Peyer's patch (tissue), 4 donors: ENCODE data around the gene C8B. TPM values are rescaled to one million over a fixed set of nuclear protein-coding genes. Genes with fewer than 3 reads are reported as not detected.

ENCODE experiments used
- DNase-seq, 3 donors: peaks; one replicate each; pipeline ENCODE4 v3.0.0-alpha.2; 2017 to 2019
- H3K27ac ChIP-seq, 4 donors: fragments of 200-600 bp; sonication (generic); one replicate each; pipeline ENCODE4 v1.5.1; 2016 to 2019
- H3K27me3 ChIP-seq, 2 donors: fragments of 200-600 bp; sonication (generic); one replicate each; pipeline ENCODE4 v1.5.1; 2019
- H3K36me3 ChIP-seq, 3 donors: fragments of 200-600 bp; sonication (generic); one replicate each; pipeline ENCODE4 v1.5.1; 2016 to 2019
- H3K4me1 ChIP-seq, 4 donors: fragments of 200-600 bp; sonication (generic); one replicate each; pipeline ENCODE4 v1.5.1; 2016 to 2019
- H3K4me3 ChIP-seq, 4 donors: fragments of 200-600 bp; sonication (generic); 1 replicate in 3 of 4; 2 replicates in 1 of 4; pipeline ENCODE4 v1.5.1; 2016 to 2019; ENCODE audit warnings: mild to moderate bottlenecking in 1 of 4
- H3K9me3 ChIP-seq, 4 donors: fragments of 200-600 bp; sonication (generic); one replicate each; pipeline ENCODE4 v1.5.1; 2016 to 2019; ENCODE audit warnings: mild to moderate bottlenecking in 1 of 4
- POLR2A ChIP-seq, 2 donors: fragments of 450-650 bp; IDR thresholded peaks; one replicate each; pipeline ENCODE4 v1.5.1; 2017; ENCODE audit warnings: antibody characterized with exemption in 2 of 2, mild to moderate bottlenecking in 2 of 2, moderate library complexity in 2 of 2
- total RNA-seq, 4 donors: library from RNA; depleted of rRNA; stranded (reverse); fragments of >200 nt; gene quantifications; one replicate each; pipeline ENCODE4 v1.1.0, GENCODE V29; 2016
- TF ChIP-seq, protein P1 (sequence below), 6 experiments: fragments of 450-650 bp in 4 of 6; fragments of 200-600 bp in 2 of 6; sonication (generic) in 1 of 6; IDR thresholded peaks; one replicate each; pipeline ENCODE4 v1.5.1; 2017 to 2019; ENCODE audit warnings: antibody characterized with exemption in 6 of 6, mild to moderate bottlenecking in 3 of 6, moderate library complexity in 1 of 6

C8B gene
- not detected for total RNA-seq

DNA sequence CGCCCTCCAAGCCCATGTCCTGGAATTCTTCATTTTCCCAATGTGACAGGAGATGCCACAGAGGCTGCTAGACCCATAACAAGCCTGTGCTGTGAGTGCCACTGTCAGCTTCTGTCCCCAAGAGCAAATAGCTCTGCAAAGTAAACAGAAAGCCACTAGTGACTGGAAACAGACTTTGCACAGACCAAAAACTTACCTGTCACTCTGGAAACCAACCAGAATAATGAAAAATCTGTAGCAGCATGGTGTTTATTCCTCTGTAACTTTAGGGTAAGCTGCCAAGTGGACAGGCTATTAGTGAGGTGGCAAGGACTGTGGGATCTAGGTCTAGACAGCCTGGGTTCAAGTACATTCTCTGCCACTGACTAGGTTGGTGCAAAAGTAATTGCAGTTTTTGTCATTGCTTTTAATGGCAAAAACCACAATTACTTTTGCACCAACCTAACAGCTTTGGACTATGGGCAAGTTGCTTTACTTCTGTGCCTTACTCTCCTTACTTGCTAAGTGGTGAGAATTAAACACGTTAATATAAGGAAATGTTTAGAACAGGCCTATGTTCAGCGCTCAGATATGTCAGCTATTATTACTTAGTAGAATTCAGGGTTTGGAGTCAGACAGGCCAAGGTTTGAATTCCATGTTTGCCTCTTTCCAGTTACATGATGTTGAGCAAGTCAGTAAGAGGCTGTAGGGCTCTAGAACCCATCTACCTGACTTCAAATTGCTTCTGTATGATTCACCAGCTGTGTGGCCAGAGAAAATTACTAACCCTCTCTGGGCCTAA is at the start of gene C8B:
Gene C8B (minus strand): TSS at position 100 of the 782 bp plus-strand sequence. CDS start 67 bp downstream, at position 33.
- Histone ChIP-seq H3K36me3 (no peaks in the 10 kb centered on the region), H3K4me1 (no peaks in the 10 kb centered on the region), H3K27ac (no peak within 1 kb of the TSS), H3K27me3 (no peaks in the 10 kb centered on the region), H3K9me3 (no peaks in the 10 kb centered on the region), H3K4me3 (peak within 1 kb of the TSS in 1 of 4 donors; percentile 31)
- DNase-seq: no peak
- TF ChIP-seq POLR2A (IDR thresholded peaks at IDR 0.05): no peak
- TF ChIP-seq, protein P1, sequence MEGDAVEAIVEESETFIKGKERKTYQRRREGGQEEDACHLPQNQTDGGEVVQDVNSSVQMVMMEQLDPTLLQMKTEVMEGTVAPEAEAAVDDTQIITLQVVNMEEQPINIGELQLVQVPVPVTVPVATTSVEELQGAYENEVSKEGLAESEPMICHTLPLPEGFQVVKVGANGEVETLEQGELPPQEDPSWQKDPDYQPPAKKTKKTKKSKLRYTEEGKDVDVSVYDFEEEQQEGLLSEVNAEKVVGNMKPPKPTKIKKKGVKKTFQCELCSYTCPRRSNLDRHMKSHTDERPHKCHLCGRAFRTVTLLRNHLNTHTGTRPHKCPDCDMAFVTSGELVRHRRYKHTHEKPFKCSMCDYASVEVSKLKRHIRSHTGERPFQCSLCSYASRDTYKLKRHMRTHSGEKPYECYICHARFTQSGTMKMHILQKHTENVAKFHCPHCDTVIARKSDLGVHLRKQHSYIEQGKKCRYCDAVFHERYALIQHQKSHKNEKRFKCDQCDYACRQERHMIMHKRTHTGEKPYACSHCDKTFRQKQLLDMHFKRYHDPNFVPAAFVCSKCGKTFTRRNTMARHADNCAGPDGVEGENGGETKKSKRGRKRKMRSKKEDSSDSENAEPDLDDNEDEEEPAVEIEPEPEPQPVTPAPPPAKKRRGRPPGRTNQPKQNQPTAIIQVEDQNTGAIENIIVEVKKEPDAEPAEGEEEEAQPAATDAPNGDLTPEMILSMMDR (IDR thresholded peaks at IDR 0.05): no peak

DNA sequence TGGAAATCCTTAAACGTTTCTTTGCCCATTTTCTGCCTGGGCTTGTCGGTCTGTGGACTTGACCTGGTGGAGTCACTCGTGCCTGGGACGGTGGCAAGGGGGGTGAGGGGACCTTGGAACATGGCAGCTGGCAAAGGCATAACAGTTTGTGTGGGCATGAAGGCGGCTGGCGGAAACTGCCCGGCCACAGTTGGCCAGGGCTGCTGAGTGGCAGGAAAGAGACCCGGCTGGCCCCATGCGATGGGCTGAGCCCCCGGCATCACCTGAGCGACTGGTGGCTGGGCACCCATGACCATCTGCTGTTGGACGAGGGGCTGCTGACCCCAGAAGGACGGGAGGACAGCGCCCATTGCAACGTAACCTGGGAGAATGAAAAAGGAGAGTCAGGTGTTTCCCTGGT is 49.3 kb upstream of the C8B start:
- no peak for DNase-seq
- H3K36me3 ChIP-seq: no peaks in the 10 kb centered on the region
- no peaks in the 10 kb centered on the region for H3K4me1 ChIP-seq
- no peaks in the 10 kb centered on the region for H3K9me3 ChIP-seq
- no peak overlapping the region for H3K27ac ChIP-seq
- H3K4me3 ChIP-seq: no peak overlapping the region
- H3K27me3 ChIP-seq: no peaks in the 10 kb centered on the region
- TF ChIP-seq, protein P1 (IDR thresholded peaks at IDR 0.05): no peak
- TF ChIP-seq POLR2A (IDR thresholded peaks at IDR 0.05): no peak

DNA sequence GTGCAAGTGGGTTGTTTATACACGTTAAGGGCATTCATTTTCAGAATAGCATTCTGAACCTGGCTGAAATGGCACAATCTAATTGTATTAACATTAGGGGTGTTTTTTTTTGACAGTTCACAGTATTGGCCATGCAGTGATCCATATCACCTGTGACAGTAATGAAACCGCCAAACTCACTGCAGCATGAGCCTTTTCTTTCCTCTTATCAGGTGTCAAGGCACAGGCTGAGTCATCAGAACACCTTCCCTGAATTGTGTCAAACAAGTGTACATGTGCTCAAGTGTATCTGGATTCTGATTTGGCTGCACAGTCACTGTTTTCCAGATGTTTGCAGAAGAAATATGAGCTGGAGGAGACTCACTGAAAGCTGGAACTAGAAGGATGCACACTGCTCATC is 47.7 kb upstream of the C8B start:
- no peak for DNase-seq
- TF ChIP-seq, protein P1 (IDR thresholded peaks at IDR 0.05): no peak
- TF ChIP-seq POLR2A (IDR thresholded peaks at IDR 0.05): no peak
- H3K27ac ChIP-seq: no peak overlapping the region
- no peaks in the 10 kb centered on the region for H3K9me3 ChIP-seq
- H3K4me3 ChIP-seq: no peak overlapping the region
- H3K27me3 ChIP-seq: no peaks in the 10 kb centered on the region
- no peaks in the 10 kb centered on the region for H3K36me3 ChIP-seq
- no peaks in the 10 kb centered on the region for H3K4me1 ChIP-seq

DNA sequence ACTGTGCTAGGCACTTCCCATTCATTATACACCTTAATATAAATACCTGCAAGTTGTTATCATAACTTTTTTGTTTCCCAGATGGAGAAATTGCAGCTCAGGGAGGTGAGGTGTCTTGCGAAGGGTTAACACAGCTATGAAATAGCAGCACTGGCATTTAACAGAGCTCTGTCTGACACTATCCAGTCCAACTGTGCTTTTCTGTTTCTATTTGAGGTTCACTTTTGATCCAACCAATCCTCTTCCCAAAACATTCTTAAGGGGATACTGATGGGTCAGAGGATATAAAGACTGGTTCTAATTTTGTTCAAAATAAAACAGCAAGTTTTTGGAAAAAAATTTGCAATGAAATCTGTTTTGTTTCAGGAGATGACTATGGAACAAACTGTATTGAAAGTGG is 46.5 kb upstream of the C8B start:
- H3K4me1 ChIP-seq: no peaks in the 10 kb centered on the region
- TF ChIP-seq POLR2A (IDR thresholded peaks at IDR 0.05): no peak
- TF ChIP-seq, protein P1 (IDR thresholded peaks at IDR 0.05): no peak
- H3K4me3 ChIP-seq: no peak overlapping the region
- H3K27me3 ChIP-seq: no peaks in the 10 kb centered on the region
- no peak overlapping the region for H3K27ac ChIP-seq
- no peaks in the 10 kb centered on the region for H3K36me3 ChIP-seq
- H3K9me3 ChIP-seq: no peaks in the 10 kb centered on the region
- DNase-seq: no peak

DNA sequence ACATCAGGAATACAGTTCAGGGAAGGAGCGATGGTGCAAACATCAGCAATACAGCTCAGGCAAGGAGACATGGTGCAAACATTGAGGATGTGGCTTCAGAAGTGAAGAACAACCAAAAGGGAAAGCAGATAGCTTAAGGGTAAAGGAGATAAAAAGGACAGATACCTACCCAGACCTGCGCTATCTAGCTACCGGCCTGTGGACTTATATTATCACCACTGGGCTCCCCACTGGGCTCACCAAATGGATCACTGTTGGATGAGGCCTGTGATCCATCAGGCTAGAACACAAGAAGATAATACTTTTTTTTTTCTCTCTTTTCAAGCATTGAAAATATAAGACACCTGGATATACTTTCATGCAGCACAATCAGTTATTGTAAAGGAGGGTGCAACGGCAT is 44.7 kb upstream of the C8B start:
- H3K4me1 ChIP-seq: no peaks in the 10 kb centered on the region
- no peak overlapping the region for H3K4me3 ChIP-seq
- no peak overlapping the region for H3K27ac ChIP-seq
- H3K27me3 ChIP-seq: no peaks in the 10 kb centered on the region
- no peak for TF ChIP-seq POLR2A (IDR thresholded peaks at IDR 0.05)
- TF ChIP-seq, protein P1 (IDR thresholded peaks at IDR 0.05): no peak
- no peak for DNase-seq
- no peaks in the 10 kb centered on the region for H3K36me3 ChIP-seq
- H3K9me3 ChIP-seq: no peaks in the 10 kb centered on the region
